Neural progenitor cell (in vitro differentiated cells): ENCODE measurements around the gene SCN3A.

Source experiments
- CTCF ChIP-seq: fragments of 200-600 bp; sonication (generic); IDR thresholded peaks from 2 replicates; pipeline ENCODE4 v1.5.1; 2017; ENCODE audit warnings: antibody characterized with exemption, mild to moderate bottlenecking
- EZH2phosphoT487 ChIP-seq: fragments of 200-600 bp; sonication (generic); IDR thresholded peaks from 2 replicates; pipeline ENCODE4 v1.6.1; 2017; ENCODE audit warnings: antibody characterized with exemption

DNA sequence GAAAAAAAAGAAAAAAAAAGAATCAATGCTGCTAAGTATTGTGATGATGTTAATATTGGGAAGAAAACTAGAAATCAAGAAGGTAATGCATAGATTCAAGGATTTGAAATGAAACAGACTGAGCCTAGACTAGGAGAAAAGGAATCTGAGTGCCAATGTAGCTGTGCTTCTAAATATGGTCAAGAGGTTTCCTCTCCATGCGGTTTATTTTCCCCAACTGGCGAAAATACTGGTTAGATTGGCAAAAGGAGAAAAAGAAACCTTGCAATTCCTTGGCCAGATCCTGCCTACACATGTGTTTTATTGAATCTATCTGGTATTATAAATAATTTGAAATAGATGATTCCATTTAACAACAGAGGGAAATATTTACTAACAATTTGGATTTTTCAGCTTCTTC, 5.7 kb downstream of the SCN3A start:
- no peak for TF ChIP-seq CTCF
- no peak for TF ChIP-seq EZH2phosphoT487
